ENCODE data around the gene POLD1. TPM values are rescaled to one million over a fixed set of nuclear protein-coding genes. Genes with fewer than 3 reads are reported as not detected.

The POLD1 gene
- total and polyA plus RNA-seq, 2 of the 13 experiments (the other 11 are each of a cell fraction or from before 2014, with no cell fraction given), result 17.4 to 54.0 TPM

DNA sequence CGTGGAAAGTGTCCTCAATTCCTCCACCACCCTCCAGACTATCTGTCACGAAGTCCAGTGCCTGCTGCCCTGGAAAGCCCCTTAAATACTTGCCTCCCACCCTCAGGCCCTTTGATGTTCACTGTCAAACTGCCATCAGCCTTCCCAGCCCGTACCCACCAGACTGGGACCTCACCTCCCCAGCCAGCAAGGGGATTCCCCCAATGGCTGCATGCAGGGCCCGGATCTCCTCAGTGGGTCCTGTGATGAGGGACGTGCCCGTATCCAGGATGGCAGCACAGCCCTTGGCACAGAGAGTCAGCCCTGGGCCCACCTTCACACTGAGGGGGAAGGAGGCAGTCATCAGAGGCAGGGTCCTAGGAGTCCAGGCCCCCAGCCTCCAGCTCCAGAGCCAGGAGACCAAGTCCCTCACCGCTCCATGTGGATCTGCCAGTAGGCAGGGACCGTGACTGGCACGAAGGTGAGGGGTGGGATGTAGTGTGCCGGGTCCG lies 24.8 kb upstream of the POLD1 start:
- POLR2A ChIA-PET, result no interaction called here

More for the DNA sequence above, 24.8 kb upstream of the POLD1 start:
- Histone ChIP-seq H3K4me2 (ENCODE audit: low read depth, low read length) (no peak overlapping the region), H3K4me3 (replicated peaks in 1 of 3; ENCODE audit: insufficient read depth in 1 of 3, low read depth in 2 of 3, low read length in 3 of 3) (no peak overlapping the region), H3K9me3 (ENCODE audit: low read length) (no peaks in the 10 kb centered on the region), H2AFZ (ENCODE audit: low read length) (no peak overlapping the region), H3K79me2 (ENCODE audit: insufficient read depth, low read length) (no peaks in the 10 kb centered on the region), H3K36me3 (replicated peaks in 1 of 2; ENCODE audit: control insufficient read depth in 1 of 2, insufficient read depth in 2 of 2, low read length in 2 of 2) (no peaks in the 10 kb centered on the region), H4K20me1 (ENCODE audit: insufficient read depth, low read length) (no peaks in the 10 kb centered on the region), H3K27ac (ENCODE audit: extremely low read length, insufficient read depth, low read length) (no peak overlapping the region), H3K4me1 (ENCODE audit: insufficient read depth, low read length) (peaks cover 11% of the 10 kb centered on the region; the same call in 1 of the 2 replicates), H3K9ac (ENCODE audit: insufficient read depth, low read depth, low read length) (no peak overlapping the region), H3K27me3 (ENCODE audit: control insufficient read depth in 1 of 2, insufficient read depth in 2 of 2, low read length in 2 of 2) (no peaks in the 10 kb centered on the region)
- in situ Hi-C loops (cut with HindIII; ENCODE audit: extremely low pct_ligation_motif_present, low pct_unique_long_range_greater_than_20kb) (loop anchor here (25.0 kb wide), 1 partner anchor 428 kb away; the partner anchor contains the start of gene ACP4), intact Hi-C loops (cut with micrococcal nuclease; ENCODE audit: unreplicated experiment) (no loop called here)
- TF ChIP-seq PAX8 (CRISPR knock-in tag; IDR thresholded peaks at IDR 0.05; ENCODE audit: borderline replicate concordance) (no peak), NR2F2 (IDR thresholded peaks at IDR 0.05; ENCODE audit: borderline replicate concordance, low read depth) (no peak), FOSL1 (CRISPR knock-in tag; IDR thresholded peaks at IDR 0.05; ENCODE audit: borderline replicate concordance) (no peak), HCFC1 (IDR thresholded peaks at IDR 0.05; ENCODE audit: low read depth, low read length) (no peak), MAF1 (CRISPR knock-in tag; IDR thresholded peaks at IDR 0.05; ENCODE audit: borderline replicate concordance) (no peak), TARDBP (CRISPR knock-in tag; IDR thresholded peaks at IDR 0.05) (no peak), ZNF567 (CRISPR knock-in tag; IDR thresholded peaks at IDR 0.05; ENCODE audit: borderline replicate concordance) (no peak), NR3C1 (CRISPR knock-in tag; IDR thresholded peaks at IDR 0.05) (no peak), TAF1 (CRISPR knock-in tag; IDR thresholded peaks at IDR 0.05) (no peak), PPARG (CRISPR knock-in tag; conservative IDR thresholded peaks at IDR 0.05) (no peak), HES4 (CRISPR knock-in tag; IDR thresholded peaks at IDR 0.05; ENCODE audit: borderline replicate concordance) (no peak), ELF4 (CRISPR knock-in tag; IDR thresholded peaks at IDR 0.05; ENCODE audit: borderline replicate concordance) (no peak), ISX (CRISPR knock-in tag; conservative IDR thresholded peaks at IDR 0.05) (no peak), HNRNPK (IDR thresholded peaks at IDR 0.05; ENCODE audit: low read depth, low read length, poor library complexity, severe bottlenecking) (no peak), MLLT10 (CRISPR knock-in tag; IDR thresholded peaks at IDR 0.05) (no peak), ZSCAN31 (CRISPR knock-in tag; IDR thresholded peaks at IDR 0.05; ENCODE audit: low read depth) (no peak)
- TF ChIP-seq, protein P1, sequence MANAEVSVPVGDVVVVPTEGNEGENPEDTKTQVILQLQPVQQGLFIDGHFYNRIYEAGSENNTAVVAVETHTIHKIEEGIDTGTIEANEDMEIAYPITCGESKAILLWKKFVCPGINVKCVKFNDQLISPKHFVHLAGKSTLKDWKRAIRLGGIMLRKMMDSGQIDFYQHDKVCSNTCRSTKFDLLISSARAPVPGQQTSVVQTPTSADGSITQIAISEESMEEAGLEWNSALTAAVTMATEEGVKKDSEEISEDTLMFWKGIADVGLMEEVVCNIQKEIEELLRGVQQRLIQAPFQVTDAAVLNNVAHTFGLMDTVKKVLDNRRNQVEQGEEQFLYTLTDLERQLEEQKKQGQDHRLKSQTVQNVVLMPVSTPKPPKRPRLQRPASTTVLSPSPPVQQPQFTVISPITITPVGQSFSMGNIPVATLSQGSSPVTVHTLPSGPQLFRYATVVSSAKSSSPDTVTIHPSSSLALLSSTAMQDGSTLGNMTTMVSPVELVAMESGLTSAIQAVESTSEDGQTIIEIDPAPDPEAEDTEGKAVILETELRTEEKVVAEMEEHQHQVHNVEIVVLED (CRISPR knock-in tag; IDR thresholded peaks at IDR 0.05; ENCODE audit: borderline replicate concordance), result no peak
- TF ChIP-seq, protein P2, sequence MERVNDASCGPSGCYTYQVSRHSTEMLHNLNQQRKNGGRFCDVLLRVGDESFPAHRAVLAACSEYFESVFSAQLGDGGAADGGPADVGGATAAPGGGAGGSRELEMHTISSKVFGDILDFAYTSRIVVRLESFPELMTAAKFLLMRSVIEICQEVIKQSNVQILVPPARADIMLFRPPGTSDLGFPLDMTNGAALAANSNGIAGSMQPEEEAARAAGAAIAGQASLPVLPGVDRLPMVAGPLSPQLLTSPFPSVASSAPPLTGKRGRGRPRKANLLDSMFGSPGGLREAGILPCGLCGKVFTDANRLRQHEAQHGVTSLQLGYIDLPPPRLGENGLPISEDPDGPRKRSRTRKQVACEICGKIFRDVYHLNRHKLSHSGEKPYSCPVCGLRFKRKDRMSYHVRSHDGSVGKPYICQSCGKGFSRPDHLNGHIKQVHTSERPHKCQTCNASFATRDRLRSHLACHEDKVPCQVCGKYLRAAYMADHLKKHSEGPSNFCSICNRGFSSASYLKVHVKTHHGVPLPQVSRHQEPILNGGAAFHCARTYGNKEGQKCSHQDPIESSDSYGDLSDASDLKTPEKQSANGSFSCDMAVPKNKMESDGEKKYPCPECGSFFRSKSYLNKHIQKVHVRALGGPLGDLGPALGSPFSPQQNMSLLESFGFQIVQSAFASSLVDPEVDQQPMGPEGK (CRISPR knock-in tag; IDR thresholded peaks at IDR 0.05), result no peak
- no TSS peak for BruUV-seq (replicated peaks)
- DNase-seq (ENCODE audit: low spot score) (no peak), ATAC-seq (no peak), FAIRE-seq (no peak)
- CTCF ChIA-PET (ENCODE audit: low intra/inter-chr PET ratio, low total read pairs), result no interaction called here
- WGBS (ENCODE audit: low lambda C conversion rate), result 42% methylated on average over 8 of the region's 11 CpGs

Measured in HepG2 (cell line).